ENCODE data around the gene OR2T29. TPM values are rescaled to one million over a fixed set of nuclear protein-coding genes. Genes with fewer than 3 reads are reported as not detected.

OR2T29 gene
- total and polyA plus RNA-seq, 2 of the 8 experiments (the other 6 are each of a cell fraction or from before 2014, with no cell fraction given), result not detected

DNA sequence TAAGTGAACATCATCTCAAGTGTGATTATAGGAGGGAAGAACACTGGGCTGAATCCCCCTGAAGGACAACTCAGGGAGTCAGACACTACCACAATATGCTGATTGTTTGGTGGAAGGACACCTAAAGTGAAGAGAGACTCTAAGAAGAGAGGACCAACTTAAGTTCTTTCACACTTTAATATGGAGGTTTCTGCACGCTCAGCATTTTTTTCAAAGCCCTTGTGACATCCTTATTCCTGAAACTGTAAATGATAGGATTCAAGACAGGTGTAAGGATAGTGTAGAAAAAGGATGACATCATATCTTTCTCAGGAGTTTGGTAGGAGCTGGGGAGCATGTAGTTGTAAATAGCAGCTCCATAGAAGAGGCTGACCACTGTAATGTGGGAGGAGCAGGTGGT is 30.1 kb upstream of the OR2T29 start:
- Histone ChIP-seq H3K4me1 (replicated peaks in 1 of 4; ENCODE audit: control insufficient read depth in 3 of 4, insufficient read depth in 4 of 4, low read length in 3 of 4) (no peaks in the 10 kb centered on the region), H2AK5ac (ENCODE audit: low read depth, low read length) (no peak overlapping the region), H2BK12ac (ENCODE audit: low read depth, low read length) (no peak overlapping the region), H3K27me3 (replicated peaks in 1 of 4; ENCODE audit: control insufficient read depth in 3 of 4, extremely low read depth in 1 of 4, insufficient read depth in 3 of 4, low read length in 3 of 4) (no peaks in the 10 kb centered on the region), H3K9ac (replicated peaks in 1 of 4; ENCODE audit: extremely low read depth in 1 of 4, low read depth in 3 of 4, low read length in 3 of 4) (no peak overlapping the region), H3K27ac (ENCODE audit: low read depth, low read length) (no peak overlapping the region), H3K4ac (replicated peaks; ENCODE audit: insufficient read length, low read depth, low read length) (no peak overlapping the region), H3K79me1 (ENCODE audit: low read depth, low read length) (no peaks in the 10 kb centered on the region), H3K56ac (replicated peaks; ENCODE audit: insufficient read length, low read depth, low read length) (no peak overlapping the region), H4K8ac (ENCODE audit: extremely low read depth, insufficient read depth, low read length) (no peak overlapping the region), H3K79me2 (ENCODE audit: control insufficient read depth in 1 of 2, insufficient read depth in 2 of 2, low read length in 2 of 2) (no peaks in the 10 kb centered on the region), H2AFZ (ENCODE audit: low read length) (no peak overlapping the region), H3K23me2 (ENCODE audit: low read depth, low read length) (no peaks in the 10 kb centered on the region), H2BK120ac (replicated peaks; ENCODE audit: low read depth, low read length) (no peak overlapping the region), H4K91ac (replicated peaks; ENCODE audit: insufficient read length, low read length) (no peak overlapping the region), H4K5ac (ENCODE audit: insufficient read length, low read depth, low read length) (no peak overlapping the region), H3K14ac (ENCODE audit: insufficient read length) (no peak overlapping the region), H4K20me1 (replicated peaks in 1 of 2; ENCODE audit: control insufficient read depth in 1 of 2, insufficient read depth in 2 of 2, low read length in 2 of 2) (no peaks in the 10 kb centered on the region), H3K4me2 (ENCODE audit: insufficient read depth in 1 of 2, low read depth in 2 of 2, low read length in 2 of 2) (no peak overlapping the region), H2BK15ac (ENCODE audit: low read length) (no peak overlapping the region), H3K36me3 (ENCODE audit: control insufficient read depth in 2 of 4, insufficient read depth in 4 of 4, low read length in 3 of 4) (no peaks in the 10 kb centered on the region), H3K18ac (ENCODE audit: extremely low read depth, low read length) (no peak overlapping the region), H3K23ac (ENCODE audit: insufficient read length) (no peak overlapping the region), H2BK20ac (ENCODE audit: low read length) (no peak overlapping the region), H3K4me3 (ENCODE audit: extremely low read depth in 1 of 4, insufficient read depth in 2 of 4, low read depth in 3 of 4, low read length in 4 of 4) (no peak overlapping the region), H2BK5ac (ENCODE audit: low read depth, low read length) (no peak overlapping the region), H3K9me3 (ENCODE audit: insufficient read depth in 2 of 2, low read depth in 1 of 2, low read length in 1 of 2) (peaks cover 61 to 67% of the 10 kb centered on the region in 2 experiments)
- 64% methylated on average over 1 of the region's 1 CpG; no CpG with 5 or more reads in 1 of the 2 experiments for WGBS, 2 experiments (ENCODE audit: extremely low coverage in 1 of 2, insufficient coverage in 1 of 2, insufficient read length in 1 of 2, insufficient replicate concordance in 2 of 2, low coverage in 1 of 2, low lambda C conversion rate in 2 of 2, missing lambda C conversion rate in 1 of 2)
- FAIRE-seq (no peak), DNase-seq (ENCODE audit: low read depth in 1 of 2, low spot score in 2 of 2) (no peak)
- POLR2A ChIA-PET (ENCODE audit: partially characterized antibody), result no interaction called here
- CTCF ChIA-PET (ENCODE audit: partially characterized antibody), result no interaction called here
- TF ChIP-seq JUN (IDR thresholded peaks at IDR 0.05; ENCODE audit: low read depth, low read length) (no peak), MAFK (IDR thresholded peaks at IDR 0.05; ENCODE audit: low read depth, low read length) (peak; percentile 83)
